Measurements from ENCODE around the gene LGALS1.

Gene LGALS1

DNA sequence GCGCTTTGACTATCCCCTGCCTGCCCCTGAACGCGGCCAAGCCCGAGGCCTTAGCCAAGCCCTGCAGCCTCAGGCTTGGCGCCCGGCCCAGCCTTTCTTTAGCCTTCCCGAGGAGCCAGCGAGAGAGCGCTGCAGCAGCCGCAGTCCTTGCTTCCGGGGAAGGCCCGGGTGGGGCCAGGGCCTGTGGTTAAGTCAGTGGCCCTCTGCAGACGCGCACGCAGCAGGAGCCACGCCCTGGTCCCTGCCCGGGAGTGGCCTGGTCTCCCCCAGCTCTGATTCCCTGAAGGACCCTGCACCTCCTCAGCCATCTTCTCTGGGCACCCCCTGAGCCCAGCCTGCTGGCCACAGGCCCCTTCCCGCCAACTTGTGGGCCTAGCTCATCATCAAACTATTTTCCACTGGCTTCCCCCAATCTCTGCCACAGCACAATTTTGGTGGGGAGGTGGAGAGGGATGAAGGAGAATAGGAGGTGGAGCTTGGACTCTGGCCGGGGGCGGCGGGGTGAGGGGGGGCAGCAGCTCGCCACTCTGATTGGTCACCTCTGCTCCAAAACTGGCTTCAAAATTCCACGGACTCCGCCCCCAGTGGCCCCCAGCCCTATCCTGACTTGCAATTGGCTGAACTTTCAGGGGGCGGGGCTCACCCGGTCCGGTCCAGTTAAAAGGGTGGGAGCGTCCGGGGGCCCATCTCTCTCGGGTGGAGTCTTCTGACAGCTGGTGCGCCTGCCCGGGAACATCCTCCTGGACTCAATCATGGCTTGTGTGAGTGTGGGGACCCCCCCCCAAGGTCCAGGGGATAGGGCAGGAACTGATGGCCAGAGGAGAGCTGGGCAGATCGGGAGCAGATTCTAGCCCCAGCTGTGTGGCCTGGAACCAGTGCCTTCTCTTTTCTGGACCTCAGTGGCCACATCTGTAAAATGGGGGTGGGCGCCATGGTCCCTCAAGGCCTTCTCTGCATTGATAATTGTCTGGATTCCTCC is at the start of gene LGALS1:
Gene LGALS1, plus strand, starts transcription at position 686 of the 979 bp plus-strand sequence. Its CDS starts 67 bp downstream, at position 753.
- TF ChIP-seq, protein P1, sequence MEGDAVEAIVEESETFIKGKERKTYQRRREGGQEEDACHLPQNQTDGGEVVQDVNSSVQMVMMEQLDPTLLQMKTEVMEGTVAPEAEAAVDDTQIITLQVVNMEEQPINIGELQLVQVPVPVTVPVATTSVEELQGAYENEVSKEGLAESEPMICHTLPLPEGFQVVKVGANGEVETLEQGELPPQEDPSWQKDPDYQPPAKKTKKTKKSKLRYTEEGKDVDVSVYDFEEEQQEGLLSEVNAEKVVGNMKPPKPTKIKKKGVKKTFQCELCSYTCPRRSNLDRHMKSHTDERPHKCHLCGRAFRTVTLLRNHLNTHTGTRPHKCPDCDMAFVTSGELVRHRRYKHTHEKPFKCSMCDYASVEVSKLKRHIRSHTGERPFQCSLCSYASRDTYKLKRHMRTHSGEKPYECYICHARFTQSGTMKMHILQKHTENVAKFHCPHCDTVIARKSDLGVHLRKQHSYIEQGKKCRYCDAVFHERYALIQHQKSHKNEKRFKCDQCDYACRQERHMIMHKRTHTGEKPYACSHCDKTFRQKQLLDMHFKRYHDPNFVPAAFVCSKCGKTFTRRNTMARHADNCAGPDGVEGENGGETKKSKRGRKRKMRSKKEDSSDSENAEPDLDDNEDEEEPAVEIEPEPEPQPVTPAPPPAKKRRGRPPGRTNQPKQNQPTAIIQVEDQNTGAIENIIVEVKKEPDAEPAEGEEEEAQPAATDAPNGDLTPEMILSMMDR (IDR thresholded peaks at IDR 0.05; ENCODE audit: low read depth, low read length): peak; percentile 5
- peak; percentile 98 for DNase-seq (ENCODE audit: extremely low read depth, low read depth)

GRCh38 chr22:37625737-37626136 is 49.7 kb upstream of the LGALS1 start:
- TF ChIP-seq, protein P1 (IDR thresholded peaks at IDR 0.05; ENCODE audit: low read depth, low read length): no peak
- DNase-seq (ENCODE audit: extremely low read depth, low read depth): no peak

GRCh38 chr22:37626144-37626543 is 49.3 kb upstream of the LGALS1 start:
- TF ChIP-seq, protein P1 (IDR thresholded peaks at IDR 0.05; ENCODE audit: low read depth, low read length): no peak; the same call in none of the 2 replicates
- DNase-seq (ENCODE audit: extremely low read depth, low read depth): no peak

GRCh38 chr22:37626556-37627075 is 48.8 kb upstream of the LGALS1 start:
- DNase-seq (ENCODE audit: extremely low read depth, low read depth): no peak
- TF ChIP-seq, protein P1 (IDR thresholded peaks at IDR 0.05; ENCODE audit: low read depth, low read length): no peak

GRCh38 chr22:37627121-37627520 is 48.3 kb upstream of the LGALS1 start:
- no peak for DNase-seq (ENCODE audit: extremely low read depth, low read depth)
- TF ChIP-seq, protein P1 (IDR thresholded peaks at IDR 0.05; ENCODE audit: low read depth, low read length): no peak

DNA sequence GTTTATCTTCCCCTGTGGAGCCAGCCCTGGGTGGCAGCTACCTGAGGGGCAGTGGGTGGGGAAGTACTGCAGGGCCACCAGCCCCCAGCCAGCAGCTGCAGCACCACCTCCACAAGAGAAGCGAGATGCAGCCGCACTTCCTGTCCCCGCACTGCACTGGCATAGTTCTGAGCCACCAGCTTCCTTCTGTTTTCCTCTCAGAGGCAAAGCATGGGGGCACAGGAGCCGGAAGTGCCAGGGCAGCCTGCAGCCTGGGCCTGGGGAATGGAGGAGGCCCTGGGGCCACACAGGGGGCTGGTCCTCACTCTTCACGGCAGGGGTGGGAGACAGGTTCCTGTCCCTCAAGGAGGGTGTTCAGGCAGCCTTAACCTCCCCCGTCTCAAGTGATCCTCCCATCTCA is 47.9 kb upstream of the LGALS1 start:
- TF ChIP-seq, protein P1 (IDR thresholded peaks at IDR 0.05; ENCODE audit: low read depth, low read length): no peak
- DNase-seq (ENCODE audit: extremely low read depth, low read depth): no peak

- no peak for DNase-seq (ENCODE audit: extremely low read depth, low read depth)
- TF ChIP-seq, protein P1 (IDR thresholded peaks at IDR 0.05; ENCODE audit: low read depth, low read length): no peak
These were observed 46.6 kb upstream of the LGALS1 start for GRCh38 chr22:37628830-37629229.
